UCSD-AML1 (cell line): ENCODE measurements around the gene TBCD.

ENCODE experiments used
- DNase-seq: peaks from one replicate; lab custom pipeline; 2025; ENCODE audit not compliant: unreplicated experiment; lab: John Stamatoyannopoulos, UW

Gene TBCD

DNA sequence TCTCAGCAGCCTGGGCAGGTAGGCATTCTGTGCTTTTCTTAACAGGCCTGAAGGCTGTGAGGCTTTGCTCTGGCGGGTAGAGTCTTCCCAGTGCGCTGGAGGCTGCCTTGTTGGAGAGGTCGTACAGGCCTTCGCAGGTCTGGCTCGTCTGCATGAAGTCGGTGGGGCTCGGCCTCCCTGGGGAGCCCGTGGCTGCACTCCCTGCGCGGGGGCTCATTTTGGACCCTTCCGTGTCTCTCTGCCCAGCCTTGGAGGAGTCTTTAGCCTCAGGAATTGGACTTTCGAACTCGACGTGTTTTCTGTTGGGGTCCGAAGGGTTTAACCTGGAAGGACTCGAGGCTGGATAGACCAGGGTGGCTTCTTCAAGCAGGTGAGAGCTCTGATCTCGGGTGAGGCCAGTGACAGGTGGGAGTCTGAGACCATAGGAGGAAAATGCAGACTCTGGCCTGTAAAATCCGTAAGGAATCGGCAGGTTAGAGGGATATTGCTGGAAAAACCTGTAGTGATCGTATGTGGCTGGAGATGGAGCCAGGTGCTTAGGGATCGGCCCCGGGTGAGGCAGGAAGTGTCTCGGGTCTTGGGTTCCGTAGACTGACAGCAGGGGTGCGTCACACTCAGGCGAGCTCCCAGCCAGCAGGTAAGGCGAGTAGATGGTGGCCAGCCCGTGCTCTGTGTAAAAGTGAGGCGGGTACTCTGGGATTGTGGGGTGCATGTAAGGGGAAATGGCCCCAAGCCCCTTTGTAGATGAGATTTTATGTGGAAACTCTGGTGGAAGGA is 79.4 kb downstream of the TBCD start:
- DNase-seq = no peak

DNA sequence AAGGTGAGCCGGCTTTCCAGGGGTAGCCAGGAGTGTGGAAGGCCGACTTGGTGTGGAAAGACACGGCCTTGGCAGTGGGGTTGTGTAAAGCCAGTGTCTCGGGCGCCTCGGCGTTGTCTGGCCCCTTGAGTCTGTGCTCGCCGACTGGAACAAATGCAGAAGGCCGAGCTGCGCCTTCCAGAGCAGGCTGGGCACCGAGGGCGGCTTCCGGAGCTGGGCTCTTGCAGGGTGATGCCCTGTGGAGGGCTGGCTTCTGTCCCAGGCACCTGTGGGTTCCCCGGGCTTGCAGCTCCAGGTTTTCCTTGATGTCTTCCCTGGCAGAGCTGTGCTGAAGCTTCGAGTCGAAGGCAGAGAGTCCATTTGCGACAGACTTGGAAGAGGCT is 79.9 kb downstream of the TBCD start:
- no peak for DNase-seq

DNA sequence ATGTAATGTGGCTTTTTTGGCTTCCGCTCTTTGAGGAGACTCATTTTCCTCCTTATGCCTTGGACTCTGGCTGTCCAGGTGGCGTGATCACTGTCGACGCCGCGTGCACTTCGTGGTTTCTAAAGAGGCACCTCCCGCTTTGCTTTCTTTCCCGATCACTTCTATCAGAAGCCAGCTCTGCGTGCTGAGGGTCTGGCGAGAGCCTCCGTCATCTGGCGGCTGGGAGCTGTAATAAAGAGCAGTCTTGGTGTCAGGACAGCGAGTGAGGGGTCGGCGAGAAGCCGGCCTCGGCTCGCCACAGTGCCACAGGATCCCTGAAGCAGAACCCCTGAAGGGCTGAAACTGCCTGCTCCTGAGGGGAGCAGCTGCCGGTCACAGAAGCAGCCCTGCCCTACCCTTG is 80.5 kb downstream of the TBCD start:
- DNase-seq = no peak

GRCh38 chr17:82832881-82833475 is 81.1 kb downstream of the TBCD start:
- no peak for DNase-seq

DNA sequence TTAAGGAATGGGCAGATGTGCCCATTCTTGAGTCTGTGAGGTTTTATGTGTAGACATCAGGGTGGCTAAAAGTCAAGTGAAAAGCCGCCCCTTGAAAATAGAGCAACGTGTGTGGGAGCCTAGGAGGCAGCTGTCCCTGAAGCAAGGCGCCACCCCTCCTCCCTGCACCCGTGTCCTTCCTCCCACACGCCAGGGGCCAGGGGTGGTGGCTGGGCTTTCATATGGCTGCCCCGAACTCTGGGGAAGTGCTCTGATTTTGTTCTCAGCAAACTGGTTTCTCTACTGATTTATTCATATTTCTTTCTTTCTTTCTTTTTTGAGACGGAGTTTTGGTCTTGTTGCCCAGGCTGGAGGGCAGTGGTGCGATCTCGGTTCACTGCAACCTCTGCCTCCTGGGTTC is 83.3 kb downstream of the TBCD start:
- no peak for DNase-seq

- DNase-seq = no peak
These were observed 84.1 kb downstream of the TBCD start for GRCh38 chr17:82835766-82836512.

- DNase-seq = no peak
These were observed 85.0 kb downstream of the TBCD start for GRCh38 chr17:82836823-82837357.

- DNase-seq = no peak
These were observed 85.9 kb downstream of the TBCD start for GRCh38 chr17:82837586-82838320.

- DNase-seq = no peak
These were observed 86.7 kb downstream of the TBCD start for GRCh38 chr17:82838386-82839063.

- no peak for DNase-seq
These were observed 87.9 kb downstream of the TBCD start, which contains the start of gene ZNF750 for GRCh38 chr17:82839617-82840292. ZNF750 (minus strand) TSS chr17:82840022; CDS start chr17:82832454, 7,568 bp downstream.

- DNase-seq = no peak
These were observed 88.6 kb downstream of the TBCD start for GRCh38 chr17:82840431-82840831.

GRCh38 chr17:82841921-82842596 is 90.2 kb downstream of the TBCD start:
- DNase-seq = no peak

DNA sequence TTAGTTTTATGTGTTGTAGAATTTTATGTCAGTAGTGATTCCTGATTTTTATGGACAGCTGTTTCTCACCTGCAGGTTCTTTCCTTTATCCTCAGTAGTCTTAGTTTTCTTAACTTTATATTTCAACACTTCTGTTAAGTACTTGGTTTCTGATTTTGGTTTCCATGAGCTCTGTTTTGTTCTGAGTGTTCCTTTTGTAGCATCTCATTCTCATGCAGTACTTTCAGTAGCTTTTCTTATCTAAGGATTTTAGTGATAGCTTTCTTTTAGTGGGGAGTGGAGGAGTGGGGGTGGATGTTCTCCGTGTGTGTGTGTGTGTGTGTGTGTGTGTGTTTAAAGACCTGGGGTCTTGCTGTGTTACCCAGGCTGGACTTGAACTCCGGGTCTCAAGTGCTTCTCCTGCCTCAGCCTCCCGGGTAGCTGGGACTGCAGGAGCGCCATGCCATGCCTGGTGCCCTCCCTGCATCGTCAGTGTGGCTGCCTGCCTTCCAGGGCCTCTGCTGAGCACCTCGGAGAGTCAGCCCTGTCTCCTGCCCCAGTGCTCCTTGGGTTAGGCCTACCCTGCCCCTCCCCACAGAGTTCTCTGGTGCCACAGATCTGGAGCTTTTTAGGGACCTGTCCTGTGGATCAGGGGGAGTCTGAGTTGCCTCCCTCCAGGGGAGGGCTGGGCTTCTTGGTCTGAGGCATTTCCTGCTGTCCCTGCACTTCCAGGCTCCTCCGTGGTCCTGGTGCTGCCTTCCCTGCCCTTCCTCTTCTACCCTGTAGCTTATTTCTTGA is 92.2 kb downstream of the TBCD start:
- DNase-seq = no peak

GRCh38 chr17:82844796-82845162 is 92.9 kb downstream of the TBCD start:
- DNase-seq = no peak

DNA sequence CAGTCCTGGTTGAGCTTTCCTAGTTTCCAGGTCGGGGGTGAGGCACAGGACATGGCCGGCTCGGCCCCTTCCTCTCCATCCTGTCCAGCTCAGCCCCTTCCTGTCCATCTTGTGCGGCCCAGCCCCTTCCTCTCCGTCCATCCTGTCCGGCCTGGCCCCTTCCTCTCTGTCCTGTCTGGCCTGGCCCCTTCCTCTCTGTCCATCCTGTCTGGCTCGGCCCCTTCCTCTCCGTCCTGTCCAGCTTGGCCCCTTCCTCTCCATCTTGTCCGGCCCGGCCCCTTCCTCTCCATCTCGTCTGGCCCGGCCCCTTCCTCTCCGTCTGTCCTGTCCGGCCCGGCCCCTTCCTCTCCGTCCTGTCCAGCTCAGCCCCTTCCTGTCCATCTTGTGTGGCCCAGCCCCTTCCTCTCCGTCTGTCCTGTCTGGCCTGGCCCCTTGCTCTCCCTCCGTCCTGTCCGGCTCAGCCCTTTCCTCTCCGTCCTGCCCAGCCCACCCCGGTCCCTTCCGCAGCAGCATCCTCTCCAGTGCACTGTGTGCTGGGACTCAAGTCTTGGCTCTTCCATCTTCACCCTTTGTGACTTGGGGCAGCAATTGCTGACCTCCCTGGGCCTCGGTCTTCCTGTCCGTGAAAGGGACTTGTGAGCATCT is 93.4 kb downstream of the TBCD start:
- no peak for DNase-seq

DNA sequence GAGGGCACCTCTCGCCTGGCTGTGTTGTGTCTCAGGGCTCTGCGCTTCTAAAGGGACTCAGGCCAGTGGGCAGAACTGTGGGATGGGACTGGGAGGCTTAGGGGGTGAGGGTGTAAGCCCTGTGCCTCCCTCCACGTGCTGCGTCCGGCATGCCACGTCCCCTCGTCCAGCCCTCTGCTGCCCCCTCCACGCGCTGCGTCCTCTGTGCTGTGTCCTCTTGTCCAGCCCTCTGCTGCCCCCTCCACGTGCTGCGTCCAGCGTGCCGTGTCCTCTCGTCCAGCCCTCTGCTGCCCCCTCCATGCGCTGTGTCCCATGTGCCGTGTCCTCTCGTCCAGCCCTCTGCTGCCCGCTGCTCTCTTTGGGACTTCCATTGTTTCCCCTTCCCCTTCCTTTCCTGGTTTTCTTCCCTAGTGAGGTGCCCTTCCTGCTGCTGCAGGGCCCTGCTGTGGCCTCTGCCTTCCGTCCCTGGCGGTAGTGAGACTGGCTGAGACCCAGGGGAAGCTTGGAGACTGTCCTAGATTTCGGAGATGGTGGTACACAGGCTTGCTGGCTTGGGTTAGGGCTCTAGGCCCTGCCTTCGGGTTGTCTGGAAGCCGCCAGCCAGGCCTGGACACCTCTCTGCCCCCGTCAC is 94.3 kb downstream of the TBCD start:
- no peak for DNase-seq

- DNase-seq = no peak
These were observed 96.2 kb downstream of the TBCD start for GRCh38 chr17:82848022-82848592.
